Measurements from ENCODE around the gene TSSK6. TPM values are rescaled to one million over a fixed set of nuclear protein-coding genes. Genes with fewer than 3 reads are reported as not detected.

Gene TSSK6
- total RNA-seq, result 1 to 10 TPM; 2.3 to 5.6 (median 3.7) TPM
- polyA plus RNA-seq, result 1 to 10 TPM; 1.7 to 3.3 (median 2.4) TPM
- long read RNA-seq, donor 1, result 0 reads
- long read RNA-seq, donor 2, result 0 reads

DNA sequence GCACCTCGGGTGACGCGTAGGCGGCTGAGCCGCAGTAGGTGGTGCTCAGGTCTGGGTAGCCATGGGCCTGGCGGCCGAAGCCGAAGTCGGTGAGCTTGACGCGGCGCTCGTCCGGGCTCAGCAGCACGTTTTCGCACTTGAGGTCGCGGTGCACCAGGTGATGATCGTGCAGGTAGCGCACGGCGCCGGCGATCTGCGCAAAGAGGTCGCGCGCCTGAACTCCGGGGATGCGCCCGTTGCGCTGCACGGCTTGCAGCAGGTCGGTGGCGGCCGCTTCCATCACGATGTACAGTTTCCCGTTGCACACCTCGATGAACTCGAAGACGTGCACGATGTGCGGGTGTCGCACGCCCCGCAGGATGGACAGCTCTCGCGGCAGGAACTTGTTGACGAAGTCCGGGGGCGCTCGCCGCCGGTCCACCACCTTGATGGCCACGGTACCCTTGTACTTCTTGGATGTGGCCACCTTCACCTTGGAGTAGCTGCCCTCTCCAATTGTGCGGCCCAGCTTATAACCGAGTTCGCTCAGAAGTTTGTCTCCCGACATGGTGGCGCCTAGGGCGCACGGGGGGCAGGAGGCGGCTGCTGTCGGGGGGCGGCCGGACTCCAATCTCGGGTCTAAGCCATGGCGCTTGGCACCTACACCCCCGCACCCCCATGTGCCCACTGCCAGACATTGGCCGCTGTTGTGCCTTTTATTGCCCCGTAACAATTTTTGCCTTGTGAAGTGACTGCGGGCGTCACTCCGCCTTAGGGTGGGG, at the start of gene TSSK6:
TSS of gene TSSK6 (minus strand) at position 668 of the 761 bp plus-strand sequence. CDS start at position 547, 121 bp downstream.
- TF ChIP-seq POLR2A (IDR thresholded peaks at IDR 0.05) (no peak), POLR2AphosphoS5 (IDR thresholded peaks at IDR 0.05) (no peak)
- TF ChIP-seq, protein P1, sequence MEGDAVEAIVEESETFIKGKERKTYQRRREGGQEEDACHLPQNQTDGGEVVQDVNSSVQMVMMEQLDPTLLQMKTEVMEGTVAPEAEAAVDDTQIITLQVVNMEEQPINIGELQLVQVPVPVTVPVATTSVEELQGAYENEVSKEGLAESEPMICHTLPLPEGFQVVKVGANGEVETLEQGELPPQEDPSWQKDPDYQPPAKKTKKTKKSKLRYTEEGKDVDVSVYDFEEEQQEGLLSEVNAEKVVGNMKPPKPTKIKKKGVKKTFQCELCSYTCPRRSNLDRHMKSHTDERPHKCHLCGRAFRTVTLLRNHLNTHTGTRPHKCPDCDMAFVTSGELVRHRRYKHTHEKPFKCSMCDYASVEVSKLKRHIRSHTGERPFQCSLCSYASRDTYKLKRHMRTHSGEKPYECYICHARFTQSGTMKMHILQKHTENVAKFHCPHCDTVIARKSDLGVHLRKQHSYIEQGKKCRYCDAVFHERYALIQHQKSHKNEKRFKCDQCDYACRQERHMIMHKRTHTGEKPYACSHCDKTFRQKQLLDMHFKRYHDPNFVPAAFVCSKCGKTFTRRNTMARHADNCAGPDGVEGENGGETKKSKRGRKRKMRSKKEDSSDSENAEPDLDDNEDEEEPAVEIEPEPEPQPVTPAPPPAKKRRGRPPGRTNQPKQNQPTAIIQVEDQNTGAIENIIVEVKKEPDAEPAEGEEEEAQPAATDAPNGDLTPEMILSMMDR (IDR thresholded peaks at IDR 0.05 in 8 of 11, conservative IDR thresholded peaks at IDR 0.05 in 3 of 11), result no peak
- peak within 1 kb of the TSS; percentile 63 to 88 (median 84) for H3K4me3 ChIP-seq
- WGBS, 5 donors, result 87 to 94% (median 89%) methylated on average over 55 to 74 of the region's 74 CpGs
- H3K4me1 ChIP-seq, result peaks cover 15 to 54% (median 40%) of the 10 kb centered on the region in 6 donors
- H3K36me3 ChIP-seq, result peaks cover 0 to 12% (median 6%) of the 10 kb centered on the region in 6 donors
- no peaks in the 10 kb centered on the region for H3K27me3 ChIP-seq (replicated peaks in 1 of 7)
- intact Hi-C loops (cut with DNase I; ENCODE audit: low total_unique reads), result no loop called here
- H3K9me3 ChIP-seq, result peaks cover 0 to 11% (median 0%) of the 10 kb centered on the region in 8 donors
- peak; percentile 81 for DNase-seq
- H3K27ac ChIP-seq, result peak within 1 kb of the TSS; percentile 63 to 94 (median 89)

DNA sequence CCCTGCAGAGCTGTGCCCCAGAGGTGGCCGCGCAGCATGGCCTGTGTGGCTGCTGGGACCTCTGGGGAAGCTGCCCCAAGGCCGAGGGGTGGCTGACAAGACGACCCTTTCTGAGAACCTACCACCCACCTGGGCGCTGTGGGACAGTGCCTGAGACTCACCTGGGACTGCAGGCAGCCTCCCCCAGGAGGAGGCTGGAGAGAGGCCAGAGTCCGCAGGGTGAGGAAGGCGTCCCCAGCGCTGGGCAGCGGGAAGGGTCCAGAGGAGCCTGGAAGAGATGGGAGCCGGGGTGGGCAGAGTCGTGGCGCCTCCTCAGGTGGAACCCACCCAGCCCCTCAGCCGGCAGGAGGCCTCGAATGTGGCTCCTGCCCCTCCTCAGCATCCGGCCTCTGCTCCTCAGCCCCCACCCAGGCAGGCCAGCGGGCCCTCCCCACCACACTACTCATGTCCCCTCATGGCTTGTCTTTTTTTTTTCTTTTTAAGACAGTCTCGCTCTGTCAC, 48.0 kb upstream of the TSSK6 start:
- no peak for TF ChIP-seq POLR2A (IDR thresholded peaks at IDR 0.05)
- TF ChIP-seq POLR2AphosphoS5 (IDR thresholded peaks at IDR 0.05), result no peak
- TF ChIP-seq, protein P1 (IDR thresholded peaks at IDR 0.05 in 8 of 11, conservative IDR thresholded peaks at IDR 0.05 in 3 of 11), result no peak
- intact Hi-C loops (cut with DNase I; ENCODE audit: low total_unique reads), result no loop called here
- Histone ChIP-seq H3K9me3 (no peaks in the 10 kb centered on the region), H3K4me1 (no peaks in the 10 kb centered on the region), H3K27ac (no peak overlapping the region), H3K4me3 (no peak overlapping the region), H3K27me3 (replicated peaks in 1 of 7) (no peaks in the 10 kb centered on the region), H3K36me3 (peaks cover 0 to 19% (median 0%) of the 10 kb centered on the region in 6 donors)
- no peak for DNase-seq
- 89 to 97% (median 93%) methylated on average over 13 to 17 of the region's 17 CpGs for WGBS, 5 donors

DNA sequence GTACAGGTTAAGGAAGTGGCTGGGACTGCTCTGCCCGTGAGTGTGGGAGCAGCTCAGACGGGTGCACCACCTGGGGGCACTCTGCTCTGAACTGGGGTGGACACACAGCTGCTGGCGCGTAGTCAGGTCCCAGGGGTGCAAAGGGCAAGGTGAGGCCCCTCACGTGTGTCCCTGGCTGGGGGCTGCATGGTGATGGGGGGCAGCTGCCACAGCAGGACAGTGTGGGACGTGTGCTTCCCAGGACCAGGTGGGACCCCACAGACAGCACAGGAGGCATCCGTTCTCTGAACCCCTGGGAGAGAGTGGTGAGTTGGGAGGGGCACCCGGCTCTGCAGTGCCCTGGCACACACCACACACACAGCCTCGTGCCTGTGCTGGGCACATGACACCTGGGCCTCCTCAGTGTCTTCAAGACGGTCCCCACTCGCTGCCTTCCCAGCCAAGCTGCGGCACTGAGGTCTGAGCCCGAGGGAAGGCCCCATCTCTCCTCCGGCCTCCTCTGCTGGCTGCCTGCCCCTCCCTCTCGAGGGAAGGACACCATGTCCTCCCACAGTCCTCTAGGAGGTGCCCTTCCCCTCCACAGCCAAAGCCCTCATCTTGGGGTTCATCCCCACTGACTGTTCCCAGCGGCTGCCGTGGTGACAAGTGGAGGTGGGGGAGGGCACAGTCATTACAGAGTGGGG, 47.5 kb upstream of the TSSK6 start:
- intact Hi-C loops (cut with DNase I; ENCODE audit: low total_unique reads), result no loop called here
- Histone ChIP-seq H3K27me3 (replicated peaks in 1 of 7) (no peaks in the 10 kb centered on the region), H3K27ac (no peak overlapping the region), H3K4me1 (no peaks in the 10 kb centered on the region), H3K9me3 (no peaks in the 10 kb centered on the region), H3K36me3 (peaks cover 0 to 19% (median 0%) of the 10 kb centered on the region in 6 donors), H3K4me3 (no peak overlapping the region)
- 78 to 87% (median 81%) methylated on average over 9 to 17 of the region's 17 CpGs for WGBS, 5 donors
- TF ChIP-seq, protein P1 (IDR thresholded peaks at IDR 0.05 in 8 of 11, conservative IDR thresholded peaks at IDR 0.05 in 3 of 11), result peak in 2 of 11 experiments; percentile 16 to 22
- TF ChIP-seq POLR2AphosphoS5 (IDR thresholded peaks at IDR 0.05), result peak in 1 of 3 donors; percentile 25
- TF ChIP-seq POLR2A (IDR thresholded peaks at IDR 0.05), result no peak
- DNase-seq, result no peak

Data from spleen (tissue), 13 donors.